PC-3 (cell line): ENCODE data around the gene MYH10. TPM values are rescaled to one million over a fixed set of nuclear protein-coding genes. Genes with fewer than 3 reads are reported as not detected.

ENCODE experiments used
- ATAC-seq: fragments of 200-7000 bp; cut with Tn5 transposase; 2 replicates; pipeline ENCODE4 v1.9.1; 2020; ENCODE audit warnings: mild to moderate bottlenecking, moderate library complexity
- BruUV-seq: library from RNA; stranded (reverse); fragments of 400-500 nt; replicated peaks from 2 replicates; lab custom pipeline; 2021; lab: Mats Ljungman, UMichigan
- CTCF ChIA-PET: fragments of 300-600 bp; sonication (Branson Sonifier 250); formaldehyde crosslinking; loops from one replicate; lab custom pipeline; 2022; ENCODE audit warnings: antibody characterized with exemption; lab: Charles Lee
- POLR2A ChIA-PET: fragments of 300-600 bp; sonication (Branson Sonifier 250); formaldehyde crosslinking; loops from one replicate; lab custom pipeline; 2022; ENCODE audit warnings: antibody characterized with exemption; ENCODE audit not compliant: unreplicated experiment; lab: Charles Lee
- DNase-seq: peaks from one replicate; pipeline ENCODE4 v3.0.0-alpha.2; 2015
- H2AFZ ChIP-seq: fragments of 300-600 bp; sonication (generic); 2 replicates; pipeline ENCODE4 v1.6.0; 2016; ENCODE audit warnings: antibody characterized with exemption, low read length
- H3F3A ChIP-seq: fragments of 300-600 bp; sonication (generic); one replicate; pipeline ENCODE4 v1.6.0; 2017; ENCODE audit warnings: antibody characterized with exemption, low read length, control low read depth, mild to moderate bottlenecking; ENCODE audit not compliant: unreplicated experiment
- H3K27ac ChIP-seq: fragments of 300-600 bp; sonication (generic); 2 replicates; pipeline ENCODE4 v1.5.1; 2016; ENCODE audit warnings: mild to moderate bottlenecking, low read length
- H3K27me3 ChIP-seq: fragments of 300-600 bp; sonication (generic); 2 replicates; pipeline ENCODE4 v1.6.1; 2016; ENCODE audit warnings: low read length, mixed read lengths
- H3K36me3 ChIP-seq: fragments of 300-600 bp; sonication (generic); 2 replicates; pipeline ENCODE4 v1.6.1; 2016; ENCODE audit warnings: low read depth, mixed run types, low read length, mixed read lengths
- H3K4me1 ChIP-seq: fragments of 300-600 bp; sonication (generic); 2 replicates; pipeline ENCODE4 v1.5.1; 2016; ENCODE audit warnings: low read length; ENCODE audit not compliant: insufficient read depth
- H3K4me2 ChIP-seq: fragments of 300-600 bp; sonication (generic); 2 replicates; pipeline ENCODE4 v1.6.0; 2016; ENCODE audit warnings: low read length
- H3K4me3 ChIP-seq: fragments of 300-600 bp; sonication (generic); 2 replicates; pipeline ENCODE4 v1.5.1; 2016; ENCODE audit warnings: mild to moderate bottlenecking, low read length, mixed read lengths
- H3K79me2 ChIP-seq: fragments of 300-600 bp; sonication (generic); 2 replicates; pipeline ENCODE4 v1.6.1; 2017; ENCODE audit warnings: low read length, mixed read lengths
- H3K9ac ChIP-seq: fragments of 300-600 bp; sonication (generic); 2 replicates; pipeline ENCODE4 v1.6.0; 2016; ENCODE audit warnings: mild to moderate bottlenecking, low read length
- H3K9me2 ChIP-seq: fragments of 300-600 bp; sonication (generic); replicated peaks from 2 replicates; pipeline ENCODE4 v1.6.1; 2016; ENCODE audit warnings: mixed run types, low read length, mixed read lengths
- H3K9me3 ChIP-seq: fragments of 300-600 bp; sonication (generic); 2 replicates; pipeline ENCODE4 v1.6.1; 2016; ENCODE audit warnings: low read length, mixed read lengths
- H4K20me1 ChIP-seq: fragments of 300-600 bp; sonication (generic); 2 replicates; pipeline ENCODE4 v1.6.1; 2016; ENCODE audit warnings: low read length, mixed read lengths
- EZH2 ChIP-seq: fragments of 300-600 bp; sonication (generic); IDR thresholded peaks from one replicate; pipeline ENCODE4 v1.6.1; 2017; ENCODE audit warnings: antibody characterized with exemption, mild to moderate bottlenecking, low read length; ENCODE audit not compliant: unreplicated experiment
- EZH2phosphoT487 ChIP-seq: fragments of 300-600 bp; sonication (generic); IDR thresholded peaks from 2 replicates; pipeline ENCODE4 v1.6.1; 2018; ENCODE audit warnings: mild to moderate bottlenecking, antibody characterized with exemption, low read length, borderline replicate concordance
- intact Hi-C: fragments of 100-400 bp; cut with micrococcal nuclease; formaldehyde crosslinking; loops from 2 replicates; pipeline ENCODE4 v1.9.0; 2023
- total RNA-seq: library from RNA; depleted of rRNA; stranded (reverse); fragments of >200 nt; gene quantifications from 2 replicates; pipeline ENCODE4 v1.2.3, GENCODE V29; 2014
- TF ChIP-seq, protein P1 (sequence below): fragments of 300-600 bp; sonication (generic); conservative IDR thresholded peaks from 2 replicates; pipeline ENCODE4 v1.5.1; 2017; ENCODE audit warnings: antibody characterized with exemption, low read depth, mild to moderate bottlenecking, low read length

The MYH10 gene
- total RNA-seq, 1 experiment from 2014 or later, result 44.6 TPM

DNA sequence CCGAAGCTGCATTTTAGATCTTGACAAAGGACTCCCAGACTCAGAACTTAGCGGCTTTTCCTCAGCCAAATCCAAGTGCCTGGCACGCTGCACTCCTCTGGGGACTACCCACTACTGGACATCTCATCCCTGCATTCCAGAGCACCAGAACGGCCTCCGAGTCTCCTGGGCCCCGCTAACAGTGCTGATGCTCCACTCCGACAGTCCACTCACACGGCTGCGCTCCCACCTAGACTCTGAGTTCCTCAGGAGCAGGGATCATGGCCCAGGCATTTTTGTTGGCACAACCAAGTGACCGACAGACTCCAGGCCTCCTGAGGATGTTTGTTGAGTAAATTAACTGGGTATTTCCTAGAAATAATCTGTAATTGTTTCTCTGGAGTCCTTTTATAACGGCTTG, 115.7 kb downstream of the MYH10 start:
- TF ChIP-seq, protein P1, sequence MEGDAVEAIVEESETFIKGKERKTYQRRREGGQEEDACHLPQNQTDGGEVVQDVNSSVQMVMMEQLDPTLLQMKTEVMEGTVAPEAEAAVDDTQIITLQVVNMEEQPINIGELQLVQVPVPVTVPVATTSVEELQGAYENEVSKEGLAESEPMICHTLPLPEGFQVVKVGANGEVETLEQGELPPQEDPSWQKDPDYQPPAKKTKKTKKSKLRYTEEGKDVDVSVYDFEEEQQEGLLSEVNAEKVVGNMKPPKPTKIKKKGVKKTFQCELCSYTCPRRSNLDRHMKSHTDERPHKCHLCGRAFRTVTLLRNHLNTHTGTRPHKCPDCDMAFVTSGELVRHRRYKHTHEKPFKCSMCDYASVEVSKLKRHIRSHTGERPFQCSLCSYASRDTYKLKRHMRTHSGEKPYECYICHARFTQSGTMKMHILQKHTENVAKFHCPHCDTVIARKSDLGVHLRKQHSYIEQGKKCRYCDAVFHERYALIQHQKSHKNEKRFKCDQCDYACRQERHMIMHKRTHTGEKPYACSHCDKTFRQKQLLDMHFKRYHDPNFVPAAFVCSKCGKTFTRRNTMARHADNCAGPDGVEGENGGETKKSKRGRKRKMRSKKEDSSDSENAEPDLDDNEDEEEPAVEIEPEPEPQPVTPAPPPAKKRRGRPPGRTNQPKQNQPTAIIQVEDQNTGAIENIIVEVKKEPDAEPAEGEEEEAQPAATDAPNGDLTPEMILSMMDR, result no peak
- TF ChIP-seq EZH2phosphoT487 (no peak), EZH2 (no peak)
- Histone ChIP-seq H3K4me1 (no peaks in the 10 kb centered on the region), H3K9ac (no peak overlapping the region), H3K79me2 (no peaks in the 10 kb centered on the region), H3K9me3 (no peaks in the 10 kb centered on the region), H3K4me2 (no peak overlapping the region), H3K36me3 (peaks cover 7% of the 10 kb centered on the region; the same call in 1 of the 2 replicates), H3K9me2 (no peaks in the 10 kb centered on the region), H3K27ac (no peak overlapping the region), H4K20me1 (no peaks in the 10 kb centered on the region), H3K27me3 (no peaks in the 10 kb centered on the region), H3K4me3 (no peak overlapping the region), H2AFZ (no peak overlapping the region), H3F3A (no peaks in the 10 kb centered on the region)
- BruUV-seq, result no TSS peak
- ATAC-seq, result no peak
- DNase-seq, result no peak
- intact Hi-C loops, result no loop called here
- ChIA-PET CTCF (interaction anchor here (0.7 kb wide), 1 partner anchor 31 kb away, joined by 13 read pairs; no protein-coding TSS in a partner anchor), POLR2A (no interaction called here)

DNA sequence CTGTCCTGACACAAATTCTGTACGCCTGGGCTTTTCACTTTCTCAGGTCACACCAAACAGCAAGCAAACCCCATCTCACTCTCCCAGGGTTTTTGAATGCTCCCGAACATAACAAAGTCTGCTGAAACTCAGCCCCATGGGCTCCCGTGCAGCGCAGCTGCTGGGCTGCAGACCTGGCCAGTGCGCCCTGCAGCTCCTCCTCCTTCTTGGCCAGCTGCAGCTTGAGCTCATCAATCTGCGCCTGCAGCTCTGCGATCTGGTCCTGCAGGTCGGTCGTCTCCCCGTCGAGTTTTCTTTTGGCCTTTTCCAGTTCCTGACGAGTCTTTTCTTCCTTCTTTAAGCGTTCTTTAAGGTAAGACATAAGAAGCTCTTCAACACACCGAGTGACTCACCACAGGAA, 124.4 kb downstream of the MYH10 start:
- BruUV-seq, result no TSS peak
- Histone ChIP-seq H3K4me3 (no peak overlapping the region), H3K79me2 (no peaks in the 10 kb centered on the region), H3K36me3 (no peaks in the 10 kb centered on the region), H3K9me3 (no peaks in the 10 kb centered on the region), H3K27ac (no peak overlapping the region), H3K9me2 (no peaks in the 10 kb centered on the region), H3K4me1 (no peaks in the 10 kb centered on the region), H3F3A (no peaks in the 10 kb centered on the region), H3K27me3 (no peaks in the 10 kb centered on the region), H4K20me1 (no peaks in the 10 kb centered on the region), H3K4me2 (no peak overlapping the region), H3K9ac (no peak overlapping the region), H2AFZ (no peak overlapping the region)
- intact Hi-C loops, result no loop called here
- ChIA-PET CTCF (no interaction called here), POLR2A (no interaction called here)
- DNase-seq, result no peak
- TF ChIP-seq EZH2phosphoT487 (no peak), EZH2 (no peak)
- TF ChIP-seq, protein P1, result no peak
- ATAC-seq, result no peak

DNA sequence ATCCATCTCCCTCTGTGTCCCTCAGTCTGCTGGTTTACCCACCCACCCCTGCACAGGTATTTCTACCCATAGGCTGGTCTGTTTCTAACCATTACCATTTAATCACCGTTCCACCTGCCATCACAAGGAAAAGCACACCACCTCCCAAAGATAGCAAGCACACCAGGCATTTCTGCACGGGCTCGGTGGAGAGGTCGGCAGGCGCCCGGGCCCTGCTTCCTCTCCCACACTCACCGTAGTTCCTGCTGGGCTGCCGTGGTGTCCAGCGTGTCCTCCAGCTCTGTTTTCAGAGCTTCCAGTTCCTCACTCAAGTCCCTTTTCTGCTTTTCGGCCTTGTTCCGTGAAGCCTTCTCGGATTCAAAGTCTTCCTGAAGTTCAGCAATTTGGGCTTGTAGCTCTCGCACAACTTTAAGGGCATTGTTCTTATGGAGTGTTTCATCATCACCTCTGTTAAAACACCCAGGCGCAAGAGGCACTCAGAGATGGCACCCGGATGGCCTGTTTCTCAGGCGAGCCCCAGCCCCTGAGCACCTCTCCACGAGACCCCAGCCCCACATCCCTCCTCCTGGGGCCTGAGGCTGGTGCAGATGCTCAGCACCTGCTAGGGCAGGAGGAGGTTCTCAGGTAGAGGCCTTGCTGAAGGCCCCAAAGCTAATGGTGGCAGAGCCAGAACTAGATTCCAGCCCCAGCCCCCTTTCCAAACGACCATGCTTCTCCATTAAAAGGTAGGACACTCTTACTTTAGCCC, 125.9 kb downstream of the MYH10 start:
- no peaks in the 10 kb centered on the region for H3K36me3 ChIP-seq
- no peaks in the 10 kb centered on the region for H3K79me2 ChIP-seq
- CTCF ChIA-PET, result no interaction called here
- no peak overlapping the region for H3K27ac ChIP-seq
- intact Hi-C loops, result no loop called here
- H3K9me2 ChIP-seq, result no peaks in the 10 kb centered on the region
- no peak overlapping the region for H3K4me2 ChIP-seq
- H3K9me3 ChIP-seq, result no peaks in the 10 kb centered on the region
- H3K4me1 ChIP-seq, result no peaks in the 10 kb centered on the region
- TF ChIP-seq, protein P1, result no peak
- no peak for TF ChIP-seq EZH2phosphoT487
- TF ChIP-seq EZH2, result no peak
- DNase-seq (no peak), ATAC-seq (no peak)
- H3K27me3 ChIP-seq, result no peaks in the 10 kb centered on the region
- POLR2A ChIA-PET, result no interaction called here
- no peak overlapping the region for H3K4me3 ChIP-seq
- H2AFZ ChIP-seq, result no peak overlapping the region
- no peak overlapping the region for H3K9ac ChIP-seq
- no TSS peak for BruUV-seq
- H3F3A ChIP-seq, result no peaks in the 10 kb centered on the region
- H4K20me1 ChIP-seq, result no peaks in the 10 kb centered on the region
